Gastroesophageal sphincter (tissue), 4 donors: ENCODE results near the gene CAMK2B. TPM values are rescaled to one million over a fixed set of nuclear protein-coding genes. Genes with fewer than 3 reads are reported as not detected.

Source experiments
- ATAC-seq: fragments of 150-250 bp; one replicate; pipeline ENCODE4 v1.9.1; 2016; ENCODE audit warnings: mild to moderate bottlenecking, moderate library complexity
- H3K27ac ChIP-seq, 4 donors: fragments of 200-600 bp; sonication (generic) in 3 of 4; 1 replicate in 3 of 4; 2 replicates in 1 of 4; pipeline ENCODE4 v1.5.1; 2016 to 2019
- H3K27me3 ChIP-seq: fragments of 200-600 bp; sonication (generic); one replicate; pipeline ENCODE4 v1.5.1; 2019
- H3K36me3 ChIP-seq, 2 donors: fragments of 200-600 bp; sonication (generic); one replicate each; pipeline ENCODE4 v1.5.1; 2019; ENCODE audit warnings: control low read depth in 1 of 2
- H3K4me1 ChIP-seq, 3 donors: fragments of 200-600 bp; sonication (generic); 1 replicate in 2 of 3; 2 replicates in 1 of 3; pipeline ENCODE4 v1.5.1; 2016 to 2019; ENCODE audit warnings: control low read depth in 2 of 3
- H3K4me3 ChIP-seq, 2 donors: fragments of 200-600 bp; sonication (generic); one replicate each; pipeline ENCODE4 v1.5.1; 2019; ENCODE audit warnings: mild to moderate bottlenecking in 1 of 2, moderate library complexity in 1 of 2
- H3K9me3 ChIP-seq, 3 donors: fragments of 200-600 bp; sonication (generic); one replicate each; pipeline ENCODE4 v1.5.1; 2017 to 2019; ENCODE audit warnings: control low read depth in 2 of 3
- EP300 ChIP-seq: sonication (generic); formaldehyde crosslinking; IDR thresholded peaks from one replicate; pipeline ENCODE4 v1.6.1; 2017; ENCODE audit warnings: antibody characterized with exemption, mild to moderate bottlenecking
- POLR2A ChIP-seq, 2 donors: fragments of 450-650 bp; IDR thresholded peaks; one replicate each; pipeline ENCODE4 v1.6.1; 2017; ENCODE audit warnings: antibody characterized with exemption in 2 of 2, mild to moderate bottlenecking in 2 of 2, moderate library complexity in 1 of 2
- POLR2AphosphoS5 ChIP-seq: sonication (generic); formaldehyde crosslinking; IDR thresholded peaks from one replicate; pipeline ENCODE4 v1.6.1; 2017; ENCODE audit warnings: antibody characterized with exemption
- WGBS, 2 donors: methylation state at CpG; one replicate each; pipeline ENCODE4 v1.1.5; 2018; ENCODE audit warnings: low coverage in 1 of 2; 5-methylcytosine and 5-hydroxymethylcytosine counted together
- total RNA-seq, 4 donors: library from RNA; depleted of rRNA; stranded (reverse); fragments of >200 nt; gene quantifications; one replicate each; pipeline ENCODE4 v1.1.0, GENCODE V29; 2016
- TF ChIP-seq, protein P1 (sequence below), 4 experiments: fragments of 200-600 bp in 2 of 4; fragments of 450-650 bp in 2 of 4; sonication (generic) in 1 of 4; IDR thresholded peaks; one replicate each; pipeline ENCODE4 v1.5.1; 2017 to 2019; ENCODE audit warnings: antibody characterized with exemption in 4 of 4, mild to moderate bottlenecking in 2 of 4, moderate library complexity in 2 of 4

The CAMK2B gene
- total RNA-seq, 4 donors from 2014 or later, result 0.27 to 1.5 (median 0.81) TPM

DNA sequence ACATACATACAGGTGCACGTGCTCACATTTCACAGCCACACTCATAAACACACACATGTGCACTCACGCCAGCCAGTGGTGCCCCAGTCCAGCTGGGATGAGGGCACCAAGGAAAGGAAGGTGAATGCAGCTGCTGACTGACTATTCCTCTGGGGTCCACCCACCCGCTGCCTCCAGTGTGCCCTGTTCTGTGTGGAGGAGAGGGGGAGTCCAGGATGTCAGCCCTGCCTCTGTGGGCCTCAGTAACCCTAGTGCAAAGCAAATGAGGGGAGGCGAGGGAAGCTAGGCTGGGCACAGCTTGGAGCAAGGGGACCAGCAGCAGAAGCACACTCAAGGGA is 67.0 kb downstream of the CAMK2B start:
- no peak for TF ChIP-seq POLR2AphosphoS5
- TF ChIP-seq EP300, result no peak
- TF ChIP-seq POLR2A (IDR thresholded peaks at IDR 0.05), result no peak
- TF ChIP-seq, protein P1, sequence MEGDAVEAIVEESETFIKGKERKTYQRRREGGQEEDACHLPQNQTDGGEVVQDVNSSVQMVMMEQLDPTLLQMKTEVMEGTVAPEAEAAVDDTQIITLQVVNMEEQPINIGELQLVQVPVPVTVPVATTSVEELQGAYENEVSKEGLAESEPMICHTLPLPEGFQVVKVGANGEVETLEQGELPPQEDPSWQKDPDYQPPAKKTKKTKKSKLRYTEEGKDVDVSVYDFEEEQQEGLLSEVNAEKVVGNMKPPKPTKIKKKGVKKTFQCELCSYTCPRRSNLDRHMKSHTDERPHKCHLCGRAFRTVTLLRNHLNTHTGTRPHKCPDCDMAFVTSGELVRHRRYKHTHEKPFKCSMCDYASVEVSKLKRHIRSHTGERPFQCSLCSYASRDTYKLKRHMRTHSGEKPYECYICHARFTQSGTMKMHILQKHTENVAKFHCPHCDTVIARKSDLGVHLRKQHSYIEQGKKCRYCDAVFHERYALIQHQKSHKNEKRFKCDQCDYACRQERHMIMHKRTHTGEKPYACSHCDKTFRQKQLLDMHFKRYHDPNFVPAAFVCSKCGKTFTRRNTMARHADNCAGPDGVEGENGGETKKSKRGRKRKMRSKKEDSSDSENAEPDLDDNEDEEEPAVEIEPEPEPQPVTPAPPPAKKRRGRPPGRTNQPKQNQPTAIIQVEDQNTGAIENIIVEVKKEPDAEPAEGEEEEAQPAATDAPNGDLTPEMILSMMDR (IDR thresholded peaks at IDR 0.05), result no peak
- no peak for ATAC-seq
- no peak overlapping the region for H3K4me3 ChIP-seq
- no peaks in the 10 kb centered on the region for H3K9me3 ChIP-seq
- no peaks in the 10 kb centered on the region for H3K36me3 ChIP-seq
- H3K27me3 ChIP-seq, result no peaks in the 10 kb centered on the region
- peak overlapping the region in 3 of 4 donors; percentile 76 to 81 (median 80) for H3K27ac ChIP-seq
- peaks cover 10 to 50% (median 32%) of the 10 kb centered on the region in 3 donors for H3K4me1 ChIP-seq
- 25% methylated on average over 1 of the region's 4 CpGs; no CpG with 5 or more reads in 1 of the 2 donors for WGBS, 2 donors

DNA sequence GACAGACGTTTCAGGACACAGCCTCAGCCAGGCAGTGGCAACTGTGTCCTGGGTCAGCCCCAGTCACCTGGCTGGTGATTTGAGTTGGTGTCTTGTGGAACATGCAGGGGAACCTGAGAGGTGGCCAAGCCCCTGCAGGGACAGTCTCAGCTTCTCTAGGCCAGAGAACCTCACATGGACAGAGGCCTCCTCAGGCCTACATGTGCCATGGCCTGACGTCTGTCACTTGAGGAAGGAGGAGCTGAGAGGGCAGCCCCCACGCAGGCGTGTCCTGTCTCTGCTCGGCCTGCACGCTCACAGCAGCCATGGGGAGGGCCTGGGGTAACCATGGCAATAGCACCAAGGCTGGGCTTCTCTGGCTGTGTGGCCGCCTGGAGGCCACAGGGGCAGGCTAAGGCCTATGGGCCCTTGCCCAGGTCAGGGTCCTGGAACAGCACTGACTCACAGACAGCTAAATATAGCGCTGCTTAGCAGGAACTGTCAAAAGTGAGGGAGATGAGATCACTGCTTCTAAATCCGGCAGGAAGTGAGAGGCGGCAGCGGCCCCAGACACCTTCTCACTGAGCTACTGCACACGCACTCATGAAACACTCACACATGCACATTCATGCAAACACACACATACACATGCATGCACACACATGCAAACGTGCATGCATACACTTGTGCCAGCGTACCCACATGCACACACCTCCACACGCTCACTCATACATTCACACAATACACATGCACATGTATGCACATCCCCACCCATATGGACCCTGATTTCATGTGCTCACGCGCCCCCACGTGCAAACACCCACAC is 67.6 kb downstream of the CAMK2B start:
- ATAC-seq, result peak; percentile 54
- no peak for TF ChIP-seq POLR2A (IDR thresholded peaks at IDR 0.05)
- TF ChIP-seq, protein P1 (IDR thresholded peaks at IDR 0.05), result peak in 1 of 4 experiments; percentile 28
- TF ChIP-seq POLR2AphosphoS5, result peak; percentile 87
- WGBS, 2 donors, result 19 to 20% methylated on average over 2 to 10 of the region's 18 CpGs
- Histone ChIP-seq H3K27ac (peak overlapping the region in 3 of 4 donors; percentile 76 to 81 (median 80)), H3K27me3 (no peaks in the 10 kb centered on the region), H3K36me3 (no peaks in the 10 kb centered on the region), H3K4me3 (no peak overlapping the region), H3K9me3 (no peaks in the 10 kb centered on the region), H3K4me1 (peaks cover 10 to 50% (median 32%) of the 10 kb centered on the region in 3 donors)

DNA sequence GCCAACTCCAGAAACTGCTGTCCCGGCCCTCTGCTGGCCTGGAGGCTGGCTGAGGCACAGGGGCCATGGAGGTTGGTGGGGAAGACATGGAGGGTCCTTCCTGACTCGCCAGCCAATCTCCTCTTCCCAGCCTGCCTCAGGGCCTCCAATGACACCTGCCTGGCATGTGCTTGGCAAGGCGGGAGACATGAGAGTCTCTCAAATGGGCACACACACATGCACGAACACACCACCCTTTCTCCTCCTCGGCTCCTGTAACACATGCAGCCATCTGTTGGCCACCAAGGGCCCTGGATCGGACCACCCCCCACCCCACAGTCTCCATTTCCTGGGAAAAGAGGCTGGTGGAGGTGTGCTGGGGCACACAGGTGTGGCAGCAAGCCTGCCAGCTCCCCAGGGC is 68.2 kb downstream of the CAMK2B start:
- no peak for ATAC-seq
- peak overlapping the region in 3 of 4 donors; percentile 76 to 81 (median 80) for H3K27ac ChIP-seq
- H3K9me3 ChIP-seq, result no peaks in the 10 kb centered on the region
- no peaks in the 10 kb centered on the region for H3K36me3 ChIP-seq
- TF ChIP-seq POLR2A (IDR thresholded peaks at IDR 0.05) (no peak), POLR2AphosphoS5 (no peak), EP300 (no peak)
- TF ChIP-seq, protein P1 (IDR thresholded peaks at IDR 0.05), result no peak
- H3K4me1 ChIP-seq, result peaks cover 10 to 50% (median 32%) of the 10 kb centered on the region in 3 donors
- H3K4me3 ChIP-seq, result no peak overlapping the region
- 100% methylated on average over 2 of the region's 6 CpGs for WGBS, 2 donors
- no peaks in the 10 kb centered on the region for H3K27me3 ChIP-seq

DNA sequence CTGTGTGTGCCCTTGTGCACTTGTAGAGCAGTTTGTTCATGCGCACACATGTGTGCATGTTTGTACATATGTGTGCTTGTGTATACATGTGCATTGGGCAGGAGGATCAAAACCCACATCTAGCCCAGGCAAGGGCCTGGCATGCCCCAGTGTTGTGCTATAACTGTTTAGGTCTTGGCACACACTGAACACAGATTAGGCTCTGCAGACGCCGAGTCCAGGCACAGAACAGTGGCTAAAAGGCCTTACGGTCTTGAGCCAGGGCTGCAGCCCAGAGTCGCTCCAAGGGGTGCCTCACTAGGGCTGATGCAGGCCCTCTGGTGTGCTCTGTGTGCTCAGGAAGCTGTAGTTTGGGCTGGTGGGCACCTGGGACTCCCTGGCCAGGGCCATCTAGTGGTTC is 68.9 kb downstream of the CAMK2B start:
- peak overlapping the region in 2 of 4 donors; percentile 76 to 80 for H3K27ac ChIP-seq
- no peaks in the 10 kb centered on the region for H3K9me3 ChIP-seq
- no peaks in the 10 kb centered on the region for H3K27me3 ChIP-seq
- WGBS, 2 donors, result 100% methylated on average over 1 of the region's 5 CpGs; no CpG with 5 or more reads in 1 of the 2 donors
- peaks cover 10 to 50% (median 32%) of the 10 kb centered on the region in 3 donors for H3K4me1 ChIP-seq
- no peak overlapping the region for H3K4me3 ChIP-seq
- TF ChIP-seq POLR2A (IDR thresholded peaks at IDR 0.05) (no peak), EP300 (no peak), POLR2AphosphoS5 (no peak)
- TF ChIP-seq, protein P1 (IDR thresholded peaks at IDR 0.05), result no peak
- no peaks in the 10 kb centered on the region for H3K36me3 ChIP-seq
- ATAC-seq, result no peak

DNA sequence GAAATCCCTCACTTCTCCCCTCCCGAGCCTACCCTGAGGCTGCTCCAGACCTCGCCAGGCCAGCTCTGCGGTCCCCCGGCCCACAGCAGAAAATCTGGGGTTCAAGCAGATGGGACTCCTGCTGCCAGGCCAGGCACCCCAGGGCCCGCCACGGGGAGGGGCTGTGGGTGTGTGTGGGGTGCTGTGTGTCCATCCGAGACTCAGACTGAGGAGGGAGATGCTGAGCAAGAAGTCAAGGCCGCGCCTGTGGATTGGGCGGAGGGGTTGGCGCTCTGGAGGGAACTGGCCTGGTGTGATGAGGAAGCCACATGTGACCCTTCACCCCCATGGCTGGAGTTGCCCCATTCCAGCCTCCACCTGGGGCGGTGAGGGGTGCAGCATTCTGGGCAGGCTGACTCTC is 73.5 kb downstream of the CAMK2B start:
- TF ChIP-seq, protein P1 (IDR thresholded peaks at IDR 0.05), result no peak
- no peak for TF ChIP-seq EP300
- no peak for TF ChIP-seq POLR2AphosphoS5
- no peak for TF ChIP-seq POLR2A (IDR thresholded peaks at IDR 0.05)
- WGBS, 2 donors, result 80% methylated on average over 1 of the region's 12 CpGs; no CpG with 5 or more reads in 1 of the 2 donors
- ATAC-seq, result no peak

More for the DNA sequence above, 73.5 kb downstream of the CAMK2B start:
- no peak overlapping the region for H3K4me3 ChIP-seq
- H3K36me3 ChIP-seq, result no peaks in the 10 kb centered on the region
- no peaks in the 10 kb centered on the region for H3K9me3 ChIP-seq
- no peak overlapping the region for H3K27ac ChIP-seq
- H3K4me1 ChIP-seq, result peaks cover 0 to 9% (median 0%) of the 10 kb centered on the region in 3 donors
- no peaks in the 10 kb centered on the region for H3K27me3 ChIP-seq
